PC-9 (cell line): Measurements from ENCODE around the gene HIF1AN. TPM values are rescaled to one million over a fixed set of nuclear protein-coding genes. Genes with fewer than 3 reads are reported as not detected.

Experiments used
- BruUV-seq: library from RNA; stranded (reverse); fragments of 400-500 nt; replicated peaks from 2 replicates; lab custom pipeline; 2021; lab: Mats Ljungman, UMichigan
- CTCF ChIA-PET: fragments of 300-600 bp; sonication (Branson Sonifier 250); formaldehyde crosslinking; loops from one replicate; lab custom pipeline; 2022; ENCODE audit warnings: antibody characterized with exemption; lab: Charles Lee
- POLR2A ChIA-PET: fragments of 300-600 bp; sonication (Branson Sonifier 250); formaldehyde crosslinking; loops from one replicate; lab custom pipeline; 2022; ENCODE audit warnings: antibody characterized with exemption; ENCODE audit not compliant: unreplicated experiment; lab: Charles Lee
- DNase-seq, 2 experiments: peaks; one replicate each; pipeline versions ENCODE4 v3.0.0 to v3.0.0-alpha.2; 2015 to 2022; ENCODE audit warnings: mixed read lengths in 1 of 2
- H2AFZ ChIP-seq: fragments of 200-600 bp; sonication (generic); 2 replicates; pipeline ENCODE4 v1.8.1; 2017; ENCODE audit warnings: antibody characterized with exemption
- H3F3A ChIP-seq: fragments of 200-600 bp; sonication (generic); 2 replicates; pipeline ENCODE4 v1.8.1; 2017; ENCODE audit warnings: antibody characterized with exemption, mild to moderate bottlenecking, low read depth; ENCODE audit not compliant: insufficient read depth
- H3K27ac ChIP-seq: fragments of 200-600 bp; sonication (generic); 2 replicates; pipeline ENCODE4 v1.6.1; 2016; ENCODE audit warnings: mixed run types
- H3K27me3 ChIP-seq: fragments of 200-600 bp; sonication (generic); 2 replicates; pipeline ENCODE4 v1.6.1; 2016; ENCODE audit warnings: low read depth, mixed run types; ENCODE audit not compliant: insufficient read depth
- H3K36me3 ChIP-seq: fragments of 200-600 bp; sonication (generic); 2 replicates; pipeline ENCODE4 v1.6.1; 2016; ENCODE audit warnings: low read depth, mixed run types
- H3K4me1 ChIP-seq: fragments of 200-600 bp; sonication (generic); replicated peaks from 2 replicates; pipeline ENCODE4 v1.6.1; 2016; ENCODE audit warnings: mixed run types; ENCODE audit not compliant: insufficient read depth
- H3K4me2 ChIP-seq: fragments of 200-600 bp; sonication (generic); 2 replicates; pipeline ENCODE4 v1.6.1; 2017; ENCODE audit warnings: mixed run types
- H3K4me3 ChIP-seq: fragments of 200-600 bp; sonication (generic); 2 replicates; pipeline ENCODE4 v1.6.1; 2016; ENCODE audit warnings: mixed run types
- H3K79me2 ChIP-seq: fragments of 200-600 bp; sonication (generic); 2 replicates; pipeline ENCODE4 v1.6.1; 2017; ENCODE audit warnings: low read depth, mixed run types
- H3K9me2 ChIP-seq: fragments of 200-600 bp; sonication (generic); 2 replicates; pipeline ENCODE4 v1.8.1; 2017; ENCODE audit warnings: mild to moderate bottlenecking; ENCODE audit not compliant: insufficient read depth
- H3K9me3 ChIP-seq: fragments of 200-600 bp; sonication (generic); 2 replicates; pipeline ENCODE4 v1.8.1; 2016; ENCODE audit warnings: low read depth; ENCODE audit not compliant: insufficient read depth
- H4K20me1 ChIP-seq: fragments of 200-600 bp; sonication (generic); 2 replicates; pipeline ENCODE4 v1.8.1; 2017; ENCODE audit not compliant: insufficient read depth
- EZH2 ChIP-seq: fragments of 200-600 bp; sonication (generic); IDR thresholded peaks from 2 replicates; pipeline ENCODE4 v1.8.0; 2017; ENCODE audit warnings: antibody characterized with exemption, low read depth
- intact Hi-C: fragments of 100-400 bp; cut with micrococcal nuclease; formaldehyde crosslinking; loops from one replicate; pipeline ENCODE4 v1.10.0; 2022; ENCODE audit not compliant: unreplicated experiment
- total RNA-seq: library from RNA; stranded (reverse); gene quantifications from 2 replicates; pipeline ENCODE4 v1.2.3, GENCODE V29; 2021
- TF ChIP-seq, protein P1 (sequence below): fragments of 200-600 bp; sonication (generic); conservative IDR thresholded peaks from 2 replicates; pipeline ENCODE4 v1.6.1; 2017; ENCODE audit warnings: mixed run types, antibody characterized with exemption, mild to moderate bottlenecking, moderate library complexity

Gene HIF1AN
- total RNA-seq, 1 experiment from 2014 or later, result 42.0 TPM

- no peak overlapping the region for H3K4me3 ChIP-seq
- H3K36me3 ChIP-seq, result no peaks in the 10 kb centered on the region
- H3K9me2 ChIP-seq, result no peaks in the 10 kb centered on the region
- ChIA-PET CTCF (no interaction called here), POLR2A (no interaction called here)
- no peaks in the 10 kb centered on the region for H3K9me3 ChIP-seq
- H3K79me2 ChIP-seq, result no peaks in the 10 kb centered on the region
- no peaks in the 10 kb centered on the region for H3F3A ChIP-seq
- no peaks in the 10 kb centered on the region for H3K4me1 ChIP-seq
- BruUV-seq, result no TSS peak
- intact Hi-C loops, result no loop called here
- no peak overlapping the region for H2AFZ ChIP-seq
- no peak for DNase-seq
- H4K20me1 ChIP-seq, result no peaks in the 10 kb centered on the region
- TF ChIP-seq, protein P1, sequence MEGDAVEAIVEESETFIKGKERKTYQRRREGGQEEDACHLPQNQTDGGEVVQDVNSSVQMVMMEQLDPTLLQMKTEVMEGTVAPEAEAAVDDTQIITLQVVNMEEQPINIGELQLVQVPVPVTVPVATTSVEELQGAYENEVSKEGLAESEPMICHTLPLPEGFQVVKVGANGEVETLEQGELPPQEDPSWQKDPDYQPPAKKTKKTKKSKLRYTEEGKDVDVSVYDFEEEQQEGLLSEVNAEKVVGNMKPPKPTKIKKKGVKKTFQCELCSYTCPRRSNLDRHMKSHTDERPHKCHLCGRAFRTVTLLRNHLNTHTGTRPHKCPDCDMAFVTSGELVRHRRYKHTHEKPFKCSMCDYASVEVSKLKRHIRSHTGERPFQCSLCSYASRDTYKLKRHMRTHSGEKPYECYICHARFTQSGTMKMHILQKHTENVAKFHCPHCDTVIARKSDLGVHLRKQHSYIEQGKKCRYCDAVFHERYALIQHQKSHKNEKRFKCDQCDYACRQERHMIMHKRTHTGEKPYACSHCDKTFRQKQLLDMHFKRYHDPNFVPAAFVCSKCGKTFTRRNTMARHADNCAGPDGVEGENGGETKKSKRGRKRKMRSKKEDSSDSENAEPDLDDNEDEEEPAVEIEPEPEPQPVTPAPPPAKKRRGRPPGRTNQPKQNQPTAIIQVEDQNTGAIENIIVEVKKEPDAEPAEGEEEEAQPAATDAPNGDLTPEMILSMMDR, result no peak
- TF ChIP-seq EZH2, result no peak
- no peaks in the 10 kb centered on the region for H3K27me3 ChIP-seq
- no peak overlapping the region for H3K4me2 ChIP-seq
- no peak overlapping the region for H3K27ac ChIP-seq
These were observed 16.0 kb downstream of the HIF1AN start for GRCh38 chr10:100551738-100552137.

- Histone ChIP-seq H3K4me3 (no peak overlapping the region), H3K9me2 (no peaks in the 10 kb centered on the region), H3K36me3 (no peaks in the 10 kb centered on the region), H3K27ac (no peak overlapping the region), H4K20me1 (no peaks in the 10 kb centered on the region), H3K79me2 (no peaks in the 10 kb centered on the region), H3K27me3 (no peaks in the 10 kb centered on the region), H3K4me1 (no peaks in the 10 kb centered on the region), H3K9me3 (no peaks in the 10 kb centered on the region), H2AFZ (no peak overlapping the region), H3F3A (no peaks in the 10 kb centered on the region), H3K4me2 (no peak overlapping the region)
- BruUV-seq, result no TSS peak
- CTCF ChIA-PET, result no interaction called here
- POLR2A ChIA-PET, result no interaction called here
- DNase-seq, result no peak
- intact Hi-C loops, result no loop called here
- TF ChIP-seq, protein P1, result no peak
These were observed 18.2 kb downstream of the HIF1AN start for GRCh38 chr10:100553929-100554328.

- Histone ChIP-seq H3K36me3 (no peaks in the 10 kb centered on the region), H2AFZ (no peak overlapping the region), H4K20me1 (no peaks in the 10 kb centered on the region), H3K9me3 (no peaks in the 10 kb centered on the region), H3K4me3 (no peak overlapping the region), H3F3A (no peaks in the 10 kb centered on the region), H3K9me2 (no peaks in the 10 kb centered on the region), H3K79me2 (no peaks in the 10 kb centered on the region), H3K27me3 (no peaks in the 10 kb centered on the region), H3K27ac (no peak overlapping the region), H3K4me2 (no peak overlapping the region), H3K4me1 (no peaks in the 10 kb centered on the region)
- no peak for TF ChIP-seq EZH2
- TF ChIP-seq, protein P1, result no peak
- no TSS peak for BruUV-seq
- POLR2A ChIA-PET, result no interaction called here
- intact Hi-C loops, result no loop called here
- no peak for DNase-seq
- CTCF ChIA-PET, result interaction anchor here (0.5 kb wide), 1 partner anchor 19 kb away, joined by 8 read pairs; the partner anchor contains the start of gene HIF1AN
These were observed 19.2 kb downstream of the HIF1AN start for GRCh38 chr10:100554902-100555301.
